H54 (cell line): ENCODE results near the gene TMTC2.

Experiments used
- DNase-seq: peaks from one replicate; pipeline ENCODE4 v3.0.0; 2011; ENCODE audit warnings: low spot score, mixed read lengths; ENCODE audit not compliant: insufficient read length
- FAIRE-seq: peaks from 3 replicates; lab custom pipeline; 2011; peaks lifted over from hg19 to GRCh38; lab: Jason Lieb, UNC
- POLR2A ChIP-seq: IDR thresholded peaks from 2 replicates; pipeline ENCODE4 v1.6.1; 2011; ENCODE audit warnings: low read depth, mild to moderate bottlenecking, low read length

TMTC2 gene

DNA sequence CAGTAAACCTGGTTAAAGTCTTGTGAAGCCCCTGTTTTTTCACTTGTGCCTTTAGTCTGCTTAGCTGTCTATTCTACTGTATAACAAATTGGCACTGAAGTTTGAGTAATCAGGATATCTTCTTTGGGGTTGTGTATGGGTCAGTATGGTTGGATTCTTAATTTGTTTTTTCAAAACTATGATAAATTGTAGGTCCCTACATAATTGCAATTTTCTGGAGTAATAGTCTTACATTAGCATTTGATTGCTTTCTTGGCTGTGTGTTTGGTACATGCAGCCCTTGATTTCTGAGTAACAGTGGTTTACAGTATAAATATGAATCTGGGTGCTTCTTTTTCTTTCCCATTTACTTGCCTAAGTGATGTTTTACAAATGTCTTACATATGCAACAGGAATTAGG is 186.6 kb downstream of the TMTC2 start:
- TF ChIP-seq POLR2A, result no peak
- no peak for DNase-seq
- FAIRE-seq, result no peak

- FAIRE-seq (no peak), DNase-seq (no peak)
- TF ChIP-seq POLR2A, result no peak
These were observed 187.2 kb downstream of the TMTC2 start for GRCh38 chr12:82873951-82874350.

GRCh38 chr12:82874945-82875344 is 188.2 kb downstream of the TMTC2 start:
- peak; percentile 19 for DNase-seq
- FAIRE-seq, result peak; percentile 90

DNA sequence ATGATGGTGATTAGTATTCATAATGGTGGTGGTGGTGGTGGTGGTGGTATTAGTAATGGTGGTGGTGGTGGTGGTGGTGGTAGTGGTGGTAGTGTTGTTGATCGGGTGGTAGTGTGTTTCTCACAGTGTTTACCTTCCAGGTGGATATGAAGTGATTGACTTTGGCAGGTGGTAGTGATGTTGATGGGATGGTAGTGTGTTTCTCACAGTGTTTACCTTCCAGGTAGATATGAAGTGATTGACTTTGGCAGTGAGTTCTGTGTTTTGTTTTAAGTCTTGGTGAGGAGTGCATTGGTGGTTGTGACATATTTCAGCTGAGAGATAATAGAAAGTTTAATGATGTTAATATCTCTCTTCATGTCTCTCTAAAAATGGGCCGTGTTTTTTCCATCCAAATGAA is 189.4 kb downstream of the TMTC2 start:
- no peak for DNase-seq
- FAIRE-seq, result no peak

More at GRCh38 chr12:82874945-82875344, 188.2 kb downstream of the TMTC2 start:
- no peak for TF ChIP-seq POLR2A

GRCh38 chr12:82877963-82878362 is 191.3 kb downstream of the TMTC2 start:
- FAIRE-seq (no peak), DNase-seq (no peak)
- TF ChIP-seq POLR2A, result no peak

More for the DNA sequence above, 189.4 kb downstream of the TMTC2 start:
- no peak for TF ChIP-seq POLR2A

- DNase-seq (no peak), FAIRE-seq (peak; percentile 36)
- no peak for TF ChIP-seq POLR2A
These were observed 193.8 kb downstream of the TMTC2 start for GRCh38 chr12:82880442-82880901.

DNA sequence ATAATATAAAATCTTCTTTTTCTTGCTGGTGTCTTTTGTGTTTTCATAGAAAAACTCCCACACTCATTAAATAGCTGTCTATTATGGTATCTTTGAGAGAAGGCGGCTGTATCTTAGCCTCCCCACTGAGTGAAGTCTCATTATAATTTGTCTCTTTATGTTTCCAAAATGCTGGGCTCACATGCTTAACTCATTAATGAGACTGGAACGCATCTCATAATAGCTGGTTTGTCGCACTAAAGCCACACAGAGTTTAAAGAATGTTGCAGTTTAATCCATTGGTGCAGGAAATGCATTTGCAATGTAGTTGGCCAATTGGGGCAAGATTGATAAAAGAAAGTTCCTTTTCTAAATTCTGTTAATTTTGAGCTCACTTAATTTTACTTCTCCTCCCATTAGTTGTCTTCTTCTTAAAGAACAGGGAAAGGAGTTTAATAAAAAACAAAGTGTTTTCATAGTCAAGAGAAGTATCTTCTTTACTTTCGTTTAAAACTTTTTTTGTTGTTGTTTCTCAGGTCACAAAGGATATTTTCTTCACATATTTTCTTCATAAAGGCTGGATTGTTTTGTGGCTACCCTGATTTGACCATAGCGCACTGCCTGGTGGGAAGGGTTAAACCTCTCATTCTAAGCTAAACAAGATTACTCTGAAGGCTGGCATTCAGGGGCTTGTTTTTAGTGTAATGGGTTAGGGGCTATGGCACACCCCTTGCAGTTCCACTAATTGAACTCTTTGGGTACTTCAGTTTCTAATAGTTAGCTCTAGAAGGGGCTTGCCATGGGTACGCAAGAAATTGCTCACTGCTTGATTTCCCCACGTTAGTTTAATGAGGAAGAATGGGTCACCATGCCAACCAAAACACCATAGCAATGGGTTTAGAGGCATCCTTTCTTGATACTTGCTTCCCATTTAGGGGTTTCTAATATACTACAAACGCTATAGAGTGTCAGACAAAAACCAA is 197.0 kb downstream of the TMTC2 start:
- DNase-seq, result no peak
- no peak for TF ChIP-seq POLR2A
- no peak for FAIRE-seq

GRCh38 chr12:82886671-82887340 is 200.1 kb downstream of the TMTC2 start:
- no peak for FAIRE-seq
- TF ChIP-seq POLR2A, result no peak
- DNase-seq, result no peak

- DNase-seq, result no peak
- no peak for TF ChIP-seq POLR2A
- FAIRE-seq, result peak; percentile 11
These were observed 207.2 kb downstream of the TMTC2 start for GRCh38 chr12:82893896-82894295.

- no peak for FAIRE-seq
These were observed 209.6 kb downstream of the TMTC2 start for GRCh38 chr12:82896277-82896676.

GRCh38 chr12:82896979-82897378 is 210.3 kb downstream of the TMTC2 start:
- FAIRE-seq (peak; percentile 89), DNase-seq (peak; percentile 7)
- TF ChIP-seq POLR2A, result no peak

More at GRCh38 chr12:82896277-82896676, 209.6 kb downstream of the TMTC2 start:
- TF ChIP-seq POLR2A, result no peak
- DNase-seq, result no peak

GRCh38 chr12:82898441-82898840 is 211.7 kb downstream of the TMTC2 start:
- DNase-seq, result no peak
- TF ChIP-seq POLR2A, result no peak

GRCh38 chr12:82904219-82904790 is 217.6 kb downstream of the TMTC2 start:
- no peak for FAIRE-seq
- DNase-seq, result no peak
- TF ChIP-seq POLR2A, result no peak

More at GRCh38 chr12:82898441-82898840, 211.7 kb downstream of the TMTC2 start:
- FAIRE-seq, result no peak
